HG03354 (cell line): Measurements from ENCODE around the gene PRKCE.

Experiments
- ATAC-seq: cut with Tn5 transposase; IDR thresholded peaks from one replicate; pipeline ENCODE4 v1.9.1; 2021; ENCODE audit warnings: mild to moderate bottlenecking; ENCODE audit not compliant: unreplicated experiment, poor library complexity, severe bottlenecking

PRKCE gene

DNA sequence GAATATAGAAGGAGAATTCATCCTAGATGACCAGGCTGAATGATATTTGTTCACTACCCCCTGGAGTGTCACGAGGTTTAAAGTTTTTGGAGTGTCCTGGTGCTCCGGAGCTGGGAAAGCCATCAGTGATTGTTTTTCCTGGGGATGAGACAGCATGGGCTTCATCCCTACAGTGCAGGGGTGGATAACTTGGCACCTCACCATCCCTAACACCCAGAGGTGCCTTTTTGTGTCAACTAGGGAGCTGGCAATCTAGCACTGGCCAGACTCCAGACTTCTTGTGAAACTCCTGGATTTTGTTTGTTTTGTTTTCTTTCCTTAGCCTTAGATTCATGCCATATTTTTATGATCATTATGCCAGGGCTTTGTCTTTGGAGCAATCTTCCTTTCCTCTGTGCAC, 164.8 kb downstream of the PRKCE start:
- ATAC-seq, result no peak

DNA sequence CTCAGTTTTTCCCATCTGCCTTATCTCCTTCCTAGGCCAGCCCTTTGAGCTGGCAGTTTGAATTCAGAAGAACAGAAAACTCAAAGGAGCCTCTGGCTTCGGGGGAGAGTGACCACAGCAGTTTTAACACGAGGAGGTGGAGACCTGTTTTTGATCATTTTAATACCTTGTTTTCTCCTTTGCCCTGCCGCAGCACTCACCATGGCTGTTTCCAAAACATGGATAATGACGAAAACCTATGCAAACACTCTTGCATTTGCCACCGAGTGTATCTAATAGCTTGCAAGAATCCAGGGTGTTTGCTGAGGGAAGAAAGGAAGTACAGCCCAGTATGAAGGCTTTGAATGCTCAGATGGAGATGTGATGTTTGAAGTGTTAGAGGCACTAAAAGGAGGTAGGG, 167.1 kb downstream of the PRKCE start:
- no peak for ATAC-seq

DNA sequence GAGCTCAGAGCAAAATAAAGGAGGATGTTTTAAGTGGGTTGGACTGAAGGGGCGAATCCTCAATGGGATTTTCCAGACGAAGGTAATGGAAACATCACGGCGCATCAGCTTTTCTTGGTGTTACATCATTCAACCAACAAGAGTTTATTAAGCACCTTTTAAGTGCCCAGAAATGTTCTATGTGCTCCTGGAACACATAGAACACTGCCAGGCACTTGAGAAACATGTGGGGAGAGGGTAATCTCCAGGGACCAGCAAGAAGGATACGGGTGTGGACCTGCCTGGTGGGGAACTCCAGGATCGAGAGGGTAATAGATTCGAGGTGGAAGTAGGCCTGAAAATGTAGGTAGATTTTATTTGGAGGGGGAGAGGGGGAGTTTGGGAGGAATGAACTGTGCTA, 168.6 kb downstream of the PRKCE start:
- ATAC-seq, result no peak

DNA sequence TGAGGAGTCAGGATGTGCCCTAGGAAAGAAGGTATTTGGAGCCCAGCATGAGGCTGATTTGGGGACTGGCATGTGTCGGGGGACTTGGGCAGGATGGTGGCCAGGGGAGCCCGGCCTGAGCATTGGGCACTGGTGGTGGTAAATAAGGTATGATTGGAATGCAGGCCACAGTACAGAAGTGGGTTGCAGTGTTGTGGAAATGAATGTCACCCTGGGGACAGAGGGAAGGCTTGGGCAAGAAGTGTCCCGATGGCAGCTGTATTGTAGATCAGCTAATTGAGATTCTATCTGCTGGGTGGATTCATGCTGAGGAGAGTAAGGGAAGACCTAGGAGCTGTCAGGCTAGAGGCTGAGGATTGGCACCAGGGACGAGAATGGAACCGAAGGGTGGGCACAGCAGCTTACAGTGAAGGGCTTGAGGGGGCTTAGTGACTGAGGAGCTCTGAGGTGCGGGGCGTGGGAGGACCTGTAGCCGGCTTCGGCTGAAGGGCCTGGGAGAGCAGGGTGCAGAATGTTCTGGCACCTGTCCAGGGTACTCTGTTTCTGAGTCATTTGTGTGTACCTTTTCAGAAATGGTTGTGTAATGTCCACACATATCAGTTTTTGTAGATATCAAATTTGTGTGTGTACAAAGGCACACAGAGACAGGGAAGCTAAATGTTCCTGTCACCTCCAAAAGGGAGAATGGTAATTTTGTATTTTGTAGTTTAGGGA, 170.2 kb downstream of the PRKCE start:
- no peak for ATAC-seq

DNA sequence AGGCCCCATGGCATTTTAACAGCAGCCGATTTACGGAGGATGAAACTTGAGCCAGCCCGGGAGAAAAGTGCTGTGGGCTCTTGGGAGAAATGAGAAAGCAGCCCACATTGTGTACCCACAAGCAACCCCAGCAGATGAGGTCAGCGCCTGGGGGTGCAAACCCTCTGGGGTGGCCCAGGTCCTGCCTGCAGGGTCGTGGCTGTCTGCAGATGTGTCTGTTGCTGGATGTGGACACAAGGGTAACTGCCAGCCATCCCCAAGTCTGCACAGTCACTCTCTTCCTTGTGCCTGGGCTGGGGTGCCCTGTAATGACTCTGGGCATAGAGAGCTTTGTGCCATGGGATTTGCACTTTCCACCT, 170.8 kb downstream of the PRKCE start:
- ATAC-seq, result no peak

DNA sequence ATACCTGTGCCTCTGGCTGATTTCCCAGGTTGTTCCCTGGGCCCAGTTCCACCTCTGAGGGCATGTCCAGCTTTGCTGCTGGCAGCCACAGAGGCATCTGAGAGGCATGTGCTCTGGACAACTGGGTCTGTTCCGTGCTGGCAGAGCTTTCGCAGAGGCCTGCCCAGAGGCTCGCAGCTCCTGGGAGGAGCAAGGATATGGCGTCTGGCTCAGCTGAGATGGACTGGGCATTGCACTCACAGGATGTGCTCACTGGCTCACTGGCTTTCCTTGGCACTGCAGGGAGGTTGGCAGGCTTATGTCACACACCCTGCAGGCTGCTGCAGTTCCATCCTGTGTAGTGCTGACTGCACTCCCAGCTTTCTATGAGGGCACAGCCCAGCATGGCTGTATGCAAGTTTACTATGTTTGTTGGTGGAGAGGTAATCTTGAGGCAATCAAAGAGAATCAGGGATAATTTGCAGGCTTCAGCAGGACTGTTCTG, 172.3 kb downstream of the PRKCE start:
- no peak for ATAC-seq

DNA sequence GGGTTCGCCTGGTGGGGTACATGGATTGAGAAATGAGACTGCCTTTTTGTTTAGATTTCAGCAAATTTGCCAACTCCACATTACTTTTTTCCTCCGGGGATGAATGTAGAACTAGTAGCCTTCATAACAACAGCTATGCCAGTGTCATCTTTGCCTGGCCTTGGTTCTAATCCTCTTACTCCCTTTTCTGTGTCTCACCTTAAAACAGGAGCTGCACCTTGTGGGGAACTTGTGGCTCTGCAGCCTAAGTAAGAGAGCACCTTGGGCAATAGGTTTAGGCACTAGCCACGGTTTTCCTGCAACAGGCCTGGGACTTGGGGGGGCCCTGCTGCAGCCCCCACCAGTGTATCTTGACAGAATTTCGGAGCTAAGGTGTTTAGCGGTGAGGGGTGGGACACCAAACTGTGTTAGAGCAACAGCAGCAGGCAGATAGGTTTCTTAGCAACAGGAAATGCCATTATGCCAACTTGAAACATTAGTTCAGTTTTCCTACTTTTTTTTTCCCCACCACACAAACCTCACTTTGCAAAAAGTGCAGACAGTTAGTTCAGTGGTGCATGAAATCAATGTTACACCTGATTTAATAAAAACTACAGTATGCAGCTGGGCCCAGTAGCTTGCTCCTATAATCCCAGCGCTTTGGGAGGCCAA, 173.7 kb downstream of the PRKCE start:
- ATAC-seq, result no peak

DNA sequence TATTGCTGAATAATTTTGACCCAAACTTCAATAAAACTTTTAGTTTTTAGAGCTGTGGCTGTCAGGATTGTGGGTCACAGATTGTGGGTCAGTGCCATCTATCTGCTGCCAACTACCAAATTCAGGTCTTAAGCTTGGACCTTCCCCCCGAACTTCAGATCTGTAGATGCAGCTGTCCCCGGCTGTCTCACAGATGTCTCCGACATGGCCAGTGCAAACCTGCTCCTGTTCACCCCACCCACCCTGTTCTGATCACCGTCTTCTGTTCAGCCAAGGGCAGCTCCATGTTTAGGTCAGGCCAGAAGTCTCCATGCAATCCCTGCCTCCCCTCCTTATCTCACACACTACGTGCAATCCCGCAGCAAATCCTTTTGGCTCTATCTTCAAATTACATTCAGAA, 175.0 kb downstream of the PRKCE start:
- ATAC-seq, result no peak

DNA sequence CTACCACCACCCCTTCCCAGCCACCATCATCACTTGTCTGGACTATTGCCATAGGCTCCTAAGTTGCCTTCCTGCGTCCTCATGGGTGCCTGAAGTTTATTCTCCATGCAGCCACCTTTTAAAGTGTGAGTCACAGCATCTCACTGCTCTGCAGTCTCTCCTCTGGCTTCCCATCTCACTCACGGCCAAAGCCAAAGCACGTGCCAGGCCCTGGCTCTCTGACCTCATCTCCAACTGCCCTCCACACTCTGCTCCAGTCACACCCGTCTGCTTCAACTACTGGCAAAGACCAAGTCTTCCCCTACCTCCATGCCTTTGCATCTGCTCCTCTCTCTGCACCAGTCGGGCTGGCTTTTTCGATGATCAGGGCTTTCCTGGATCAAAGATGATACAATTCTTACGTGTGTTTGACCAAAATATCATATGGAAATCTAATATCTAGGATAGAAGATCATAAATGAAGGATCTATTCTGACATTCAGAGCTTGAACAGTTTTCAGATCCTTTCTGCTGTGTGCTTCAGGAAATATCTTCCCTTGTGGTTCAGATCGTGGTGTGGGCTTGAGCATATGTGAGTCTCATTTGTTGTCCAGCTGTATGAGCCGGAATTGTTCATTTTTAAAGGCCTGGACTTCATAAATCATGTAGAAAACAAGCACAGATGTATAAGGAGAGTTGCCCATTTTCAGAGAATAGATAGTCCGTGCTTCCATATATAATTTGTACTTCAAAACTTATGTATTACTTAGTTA, 175.6 kb downstream of the PRKCE start:
- no peak for ATAC-seq

DNA sequence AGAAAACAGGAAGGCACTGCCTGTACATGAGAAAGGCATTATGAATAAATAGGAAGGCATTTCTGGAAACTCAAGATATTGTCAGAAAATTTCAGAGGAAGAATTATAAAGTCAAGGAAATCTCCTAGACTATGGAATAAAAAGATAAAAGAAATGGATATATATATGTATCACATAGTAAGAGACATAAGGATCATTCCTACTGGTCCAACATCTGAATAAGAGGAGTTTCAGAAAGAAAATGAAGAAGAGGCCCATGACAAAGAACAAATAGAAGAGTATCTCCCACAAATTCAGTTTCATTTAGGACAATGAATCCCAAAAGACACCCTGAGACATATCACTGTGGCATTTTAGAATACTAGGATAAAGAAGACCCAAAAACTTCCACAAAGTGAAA, 178.8 kb downstream of the PRKCE start:
- ATAC-seq, result no peak

DNA sequence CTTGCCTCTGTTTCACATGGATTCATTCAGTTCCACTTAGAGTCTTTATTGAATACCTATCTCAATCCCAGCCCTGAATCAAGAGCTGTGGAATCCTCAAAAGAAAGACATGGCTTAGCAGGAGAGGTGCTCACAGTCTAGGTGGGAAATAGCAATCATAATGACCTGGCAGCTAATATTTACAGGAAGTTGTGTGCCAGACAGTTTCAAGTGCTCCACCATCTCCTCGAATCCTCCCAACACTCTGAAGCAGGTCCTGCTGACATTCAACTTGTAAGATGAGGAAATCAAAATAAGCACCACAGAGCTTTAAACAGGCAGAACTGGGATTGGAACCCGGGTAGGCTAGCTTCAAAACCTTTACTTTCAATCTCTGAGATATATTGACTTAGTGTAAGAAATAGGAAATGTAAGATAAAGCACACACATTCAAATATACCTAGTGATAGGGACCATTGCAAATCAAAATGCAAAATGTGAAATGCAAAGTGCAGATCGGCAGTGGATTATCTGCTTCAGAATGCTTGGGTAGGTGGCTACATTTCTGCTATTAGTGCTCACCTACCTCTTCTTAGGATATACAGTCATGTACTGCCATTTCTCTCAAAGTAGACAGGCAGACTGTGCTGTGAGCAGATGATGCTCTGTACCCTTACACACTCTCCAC, 182.0 kb downstream of the PRKCE start:
- ATAC-seq, result peak; percentile 40

DNA sequence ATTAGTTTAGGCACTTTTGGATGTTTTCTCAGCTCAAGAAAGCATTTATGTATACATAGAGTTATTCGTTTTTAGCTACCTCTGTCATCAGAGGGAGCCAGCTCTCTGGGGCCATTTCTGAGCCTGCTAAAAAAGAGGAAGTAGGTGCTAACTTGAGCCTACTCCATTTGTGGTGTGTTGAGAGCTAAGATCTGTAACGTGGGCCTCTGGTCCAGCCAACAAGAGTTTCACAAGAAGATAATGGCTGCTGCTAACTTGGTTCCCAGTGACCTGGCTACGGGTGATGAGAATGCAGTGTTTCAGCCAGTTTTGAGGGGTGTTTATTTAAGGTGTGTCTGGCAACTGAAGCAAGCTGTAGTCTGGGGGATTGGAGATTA, 182.5 kb downstream of the PRKCE start:
- peak; percentile 77 for ATAC-seq

DNA sequence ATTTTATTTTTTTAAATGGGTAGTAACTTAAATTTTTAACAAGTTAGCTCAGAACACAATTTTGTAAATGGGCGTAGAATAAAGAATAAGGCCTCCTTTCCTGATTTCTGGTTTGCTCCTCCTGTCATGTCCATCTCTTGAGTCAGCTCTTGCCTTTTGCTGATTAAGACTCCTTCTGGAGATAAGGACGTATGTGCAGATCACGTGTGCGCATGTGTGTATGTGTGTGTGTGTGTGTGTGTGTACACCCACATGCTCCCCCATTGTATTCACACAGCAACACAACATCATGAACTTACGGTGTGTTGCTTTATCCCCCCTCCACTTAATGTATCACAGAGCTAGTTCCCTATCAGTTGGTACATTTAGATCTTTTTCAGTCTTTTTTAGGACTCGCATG, 182.9 kb downstream of the PRKCE start:
- ATAC-seq, result no peak

DNA sequence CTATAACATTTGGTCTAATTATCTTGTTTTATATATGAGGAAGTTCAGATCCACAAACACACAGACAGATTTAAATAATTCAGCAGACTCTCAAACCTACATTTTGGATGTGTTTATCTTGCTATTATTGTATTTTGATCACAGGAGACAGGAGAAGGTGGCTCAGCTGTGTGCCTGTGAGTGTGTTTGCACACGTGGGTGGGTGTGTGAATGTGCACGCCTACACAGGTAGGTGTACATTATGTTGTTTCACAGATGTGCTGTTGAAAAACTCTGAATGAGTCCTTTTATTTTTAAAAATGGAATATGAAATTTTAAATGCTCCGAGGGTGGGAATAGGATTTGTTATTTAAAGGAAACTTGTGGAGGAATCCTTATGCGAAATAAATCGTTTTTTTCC, 183.4 kb downstream of the PRKCE start:
- ATAC-seq, result no peak

DNA sequence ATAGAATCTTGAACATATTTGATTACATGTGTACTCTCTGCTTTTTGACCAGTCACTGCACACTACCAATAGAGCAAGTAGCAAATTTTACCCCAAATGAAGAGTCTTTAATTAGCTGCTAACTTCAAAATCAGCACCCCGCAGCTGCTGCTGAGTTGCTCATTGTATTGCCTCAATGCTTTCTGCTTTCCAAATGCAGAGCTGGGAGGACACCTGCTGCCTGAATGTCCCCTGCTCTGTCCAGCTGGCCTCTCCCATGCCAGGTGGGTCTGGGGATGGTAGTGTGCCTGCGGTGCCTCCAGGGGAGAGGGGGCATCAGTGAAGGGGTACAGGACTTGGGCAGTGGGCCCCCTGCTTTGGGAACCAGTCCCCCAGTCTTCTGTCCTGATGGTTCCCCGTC, 184.8 kb downstream of the PRKCE start:
- ATAC-seq, result no peak

DNA sequence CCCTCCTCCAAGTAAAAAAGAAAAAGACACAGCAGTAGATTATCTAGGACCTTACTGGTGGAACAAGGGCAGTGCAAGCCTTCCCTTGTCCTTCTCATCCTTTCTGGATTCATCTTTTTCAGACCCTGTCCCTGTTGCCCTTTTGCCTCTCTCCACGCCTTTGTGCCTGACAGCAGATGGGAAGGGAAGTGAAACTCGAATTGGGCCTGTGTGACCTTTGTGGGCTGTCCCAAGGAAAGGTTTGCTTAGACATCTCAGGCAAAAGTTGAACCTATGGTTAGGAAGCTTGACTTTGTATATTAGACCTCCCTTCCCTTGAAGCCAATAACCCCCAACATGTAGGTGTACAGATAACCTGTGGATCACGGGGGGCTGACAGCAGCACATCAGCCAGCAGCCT, 185.3 kb downstream of the PRKCE start:
- ATAC-seq, result no peak

DNA sequence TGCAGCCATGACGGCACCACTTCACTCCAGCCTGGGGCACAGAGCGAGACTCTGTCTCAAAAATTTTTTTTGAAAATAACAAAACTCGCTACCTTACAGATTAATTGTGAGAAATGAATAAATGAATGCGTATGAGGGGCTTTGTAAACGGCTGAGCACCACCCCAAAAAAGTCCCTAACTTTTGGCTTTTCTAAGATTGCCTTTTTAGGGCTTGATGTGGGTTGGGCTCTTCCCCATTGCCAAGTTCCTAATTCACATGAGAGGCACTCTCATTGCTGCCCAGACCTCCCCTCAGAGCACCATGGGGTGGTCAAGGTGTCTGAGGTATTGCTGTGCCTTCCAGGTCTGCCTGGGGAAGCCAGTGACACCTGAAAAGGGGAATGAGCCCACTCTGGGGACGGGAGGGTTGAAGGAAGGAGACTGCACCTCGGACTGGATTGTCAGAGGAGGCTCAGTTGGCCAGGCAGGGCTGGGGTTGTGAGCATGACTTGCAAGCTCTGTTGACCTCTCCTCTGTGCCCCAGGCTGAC, 186.4 kb downstream of the PRKCE start:
- ATAC-seq, result no peak

DNA sequence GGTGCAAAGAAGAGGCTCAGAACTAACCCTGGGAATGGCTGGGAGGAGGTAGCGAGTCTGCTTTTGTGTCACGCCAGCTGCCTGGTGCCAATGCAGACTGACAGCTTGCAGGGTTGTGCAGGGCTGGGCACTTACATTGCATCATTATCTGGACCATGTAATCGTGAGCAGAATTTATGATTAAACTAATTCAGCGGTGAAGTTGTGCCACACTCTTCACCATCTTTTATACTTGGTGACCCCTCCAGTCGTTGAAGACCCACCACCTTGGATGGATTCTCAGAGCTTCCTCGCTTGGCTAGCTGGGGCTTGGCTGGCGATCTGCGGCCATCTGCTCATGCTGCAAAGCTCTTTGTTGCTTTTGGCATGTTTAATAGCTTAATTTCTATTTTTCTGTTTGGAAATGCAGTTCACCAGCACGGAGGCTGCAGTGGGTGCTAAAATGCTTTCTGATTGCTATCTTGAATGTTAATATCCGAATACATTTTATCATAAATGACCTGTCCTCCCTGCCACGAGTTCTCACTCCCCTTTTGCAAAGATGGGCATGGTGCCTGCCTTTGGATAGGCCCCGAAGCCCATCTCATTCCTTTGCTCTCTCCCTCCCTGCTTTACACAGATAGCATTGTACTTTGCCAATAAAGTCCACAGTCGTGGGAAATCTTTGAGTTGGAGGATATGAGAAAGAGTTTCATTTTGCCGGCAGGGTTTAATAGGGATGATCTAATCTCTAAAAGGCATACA, 188.2 kb downstream of the PRKCE start:
- ATAC-seq, result no peak

DNA sequence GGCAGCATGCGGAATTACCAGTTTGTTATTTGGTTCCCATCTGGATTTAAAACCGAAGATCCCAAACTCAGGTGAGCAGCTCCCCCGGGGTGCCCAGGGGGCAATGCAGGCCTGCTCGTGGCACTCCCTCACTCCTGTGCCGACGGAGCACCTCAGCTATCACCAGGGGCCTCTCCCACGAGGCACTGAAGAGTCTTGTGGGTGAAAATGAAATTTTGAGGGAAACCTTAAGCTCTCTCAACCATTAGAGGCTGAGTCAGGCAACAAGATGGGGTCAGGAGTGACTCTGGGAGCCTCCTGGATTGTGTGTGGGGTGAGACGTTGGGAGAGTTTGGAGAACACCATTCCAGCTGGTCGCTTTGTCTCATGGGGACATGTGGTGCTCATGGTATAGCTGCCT, 189.0 kb downstream of the PRKCE start:
- no peak for ATAC-seq
